MM.1S (cell line): ENCODE data around the gene PPP1R12C.

Source experiments
- DNase-seq: peaks from one replicate; pipeline ENCODE4 v3.0.0-alpha.2; 2015
- H2AFZ ChIP-seq: fragments of 300-600 bp; sonication (generic); 2 replicates; pipeline ENCODE4 v1.6.0; 2016; ENCODE audit warnings: antibody characterized with exemption, low read length
- H3F3A ChIP-seq: fragments of 300-600 bp; sonication (generic); 2 replicates; pipeline ENCODE4 v1.6.1; 2016; ENCODE audit warnings: mild to moderate bottlenecking, antibody characterized with exemption, low read length, moderate library complexity, mixed read lengths; ENCODE audit not compliant: insufficient read depth
- H3K27ac ChIP-seq: fragments of 300-600 bp; sonication (generic); 2 replicates; pipeline ENCODE4 v1.5.1; 2016; ENCODE audit warnings: mild to moderate bottlenecking, low read length
- H3K27me3 ChIP-seq: fragments of 300-600 bp; sonication (generic); replicated peaks from 2 replicates; pipeline ENCODE4 v1.6.0; 2016; ENCODE audit warnings: low read length; ENCODE audit not compliant: insufficient read depth
- H3K36me3 ChIP-seq: fragments of 300-600 bp; sonication (generic); replicated peaks from 2 replicates; pipeline ENCODE4 v1.6.1; 2016; ENCODE audit warnings: mild to moderate bottlenecking, low read length, mixed read lengths; ENCODE audit not compliant: insufficient read depth
- H3K4me1 ChIP-seq: fragments of 300-600 bp; sonication (generic); 2 replicates; pipeline ENCODE4 v1.6.1; 2016; ENCODE audit warnings: low read length, mixed read lengths
- H3K4me2 ChIP-seq: fragments of 300-600 bp; sonication (generic); 2 replicates; pipeline ENCODE4 v1.6.0; 2016; ENCODE audit warnings: low read depth, low read length
- H3K4me3 ChIP-seq: fragments of 300-600 bp; sonication (generic); 2 replicates; pipeline ENCODE4 v1.5.1; 2016; ENCODE audit warnings: low read length, mixed read lengths
- H3K79me2 ChIP-seq: fragments of 300-600 bp; sonication (generic); 2 replicates; pipeline ENCODE4 v1.6.1; 2016; ENCODE audit warnings: mixed run types, low read length, mixed read lengths
- H3K9ac ChIP-seq: fragments of 300-600 bp; sonication (generic); 2 replicates; pipeline ENCODE4 v1.6.1; 2016; ENCODE audit warnings: low read length, mixed read lengths
- H3K9me2 ChIP-seq: fragments of 300-600 bp; sonication (generic); replicated peaks from 2 replicates; pipeline ENCODE4 v1.6.1; 2016; ENCODE audit warnings: mild to moderate bottlenecking, low read length, mixed read lengths; ENCODE audit not compliant: insufficient read depth
- H3K9me3 ChIP-seq: fragments of 300-600 bp; sonication (generic); replicated peaks from 2 replicates; pipeline ENCODE4 v1.6.1; 2016; ENCODE audit warnings: mild to moderate bottlenecking, low read length, mixed read lengths; ENCODE audit not compliant: insufficient read depth
- H4K20me1 ChIP-seq: fragments of 300-600 bp; sonication (generic); 2 replicates; pipeline ENCODE4 v1.6.1; 2016; ENCODE audit warnings: mild to moderate bottlenecking, low read length, moderate library complexity, mixed read lengths; ENCODE audit not compliant: insufficient read depth
- CTCF ChIP-seq: fragments of 300-600 bp; sonication (generic); IDR thresholded peaks from 2 replicates; pipeline ENCODE4 v1.5.1; 2016; ENCODE audit warnings: antibody characterized with exemption, low read length, mixed read lengths
- EZH2 ChIP-seq: fragments of 300-600 bp; sonication (generic); optimal IDR thresholded peaks from 2 replicates; pipeline ENCODE3; 2017; ENCODE audit warnings: low read depth, mild to moderate bottlenecking, antibody characterized with exemption, low read length, mixed read lengths
- EZH2phosphoT487 ChIP-seq: fragments of 300-600 bp; sonication (generic); IDR thresholded peaks from 2 replicates; pipeline ENCODE4 v1.6.1; 2018; ENCODE audit warnings: antibody characterized with exemption, low read length

The PPP1R12C gene

GRCh38 chr19:55041244-55041626 is 76.2 kb downstream of the PPP1R12C start:
- H3K4me1 ChIP-seq, result no peaks in the 10 kb centered on the region
- H3K27ac ChIP-seq, result no peak overlapping the region
- DNase-seq, result no peak
- no peak overlapping the region for H3K4me3 ChIP-seq
- H2AFZ ChIP-seq, result no peak overlapping the region
- H3K79me2 ChIP-seq, result peaks cover 29% of the 10 kb centered on the region
- H3K36me3 ChIP-seq, result no peaks in the 10 kb centered on the region
- H3K9me2 ChIP-seq, result no peaks in the 10 kb centered on the region
- no peaks in the 10 kb centered on the region for H3F3A ChIP-seq
- no peaks in the 10 kb centered on the region for H3K9me3 ChIP-seq
- H4K20me1 ChIP-seq, result no peaks in the 10 kb centered on the region
- no peaks in the 10 kb centered on the region for H3K27me3 ChIP-seq
- TF ChIP-seq CTCF, result no peak
- no peak for TF ChIP-seq EZH2
- TF ChIP-seq EZH2phosphoT487, result no peak
- H3K9ac ChIP-seq, result no peak overlapping the region
- H3K4me2 ChIP-seq, result no peak overlapping the region
